ENCODE data around the gene PRKG1.

DNA sequence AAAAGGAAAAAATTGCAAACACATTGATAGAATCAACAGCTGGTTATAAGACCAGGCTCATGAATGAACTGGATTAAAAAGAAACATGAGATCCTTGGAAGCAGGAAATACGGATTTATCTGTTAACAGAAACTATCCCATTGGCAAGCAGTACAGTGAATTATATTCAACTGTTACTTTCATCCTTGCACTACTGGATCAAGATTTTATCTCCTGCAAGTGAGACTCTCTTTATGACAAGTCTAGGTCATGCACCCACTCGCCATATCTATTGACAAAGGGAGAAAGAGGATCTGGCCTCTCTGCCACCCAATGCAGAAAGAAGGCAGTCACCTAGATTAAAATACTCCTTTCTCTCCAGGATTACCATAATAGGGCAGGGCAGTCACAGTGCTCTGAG is 583.7 kb downstream of the PRKG1 start:
- TF ChIP-seq CTCF (IDR thresholded peaks at IDR 0.05) (no peak), POLR2A (IDR thresholded peaks at IDR 0.05) (no peak)
